Fibroblast of skin of left quadriceps (primary cell): ENCODE measurements around the gene SBF1.
"Not testable (repeated sequence)": the region's sequence is repeated elsewhere in the genome, so short reads cannot be mapped to it uniquely, and the experiment has no call there.

Source experiments
- DNase-seq, 2 experiments: peaks; one replicate each; pipeline ENCODE4 v3.0.0-alpha.2; 2013; ENCODE audit warnings: low read depth in 2 of 2

The SBF1 gene, protein sequence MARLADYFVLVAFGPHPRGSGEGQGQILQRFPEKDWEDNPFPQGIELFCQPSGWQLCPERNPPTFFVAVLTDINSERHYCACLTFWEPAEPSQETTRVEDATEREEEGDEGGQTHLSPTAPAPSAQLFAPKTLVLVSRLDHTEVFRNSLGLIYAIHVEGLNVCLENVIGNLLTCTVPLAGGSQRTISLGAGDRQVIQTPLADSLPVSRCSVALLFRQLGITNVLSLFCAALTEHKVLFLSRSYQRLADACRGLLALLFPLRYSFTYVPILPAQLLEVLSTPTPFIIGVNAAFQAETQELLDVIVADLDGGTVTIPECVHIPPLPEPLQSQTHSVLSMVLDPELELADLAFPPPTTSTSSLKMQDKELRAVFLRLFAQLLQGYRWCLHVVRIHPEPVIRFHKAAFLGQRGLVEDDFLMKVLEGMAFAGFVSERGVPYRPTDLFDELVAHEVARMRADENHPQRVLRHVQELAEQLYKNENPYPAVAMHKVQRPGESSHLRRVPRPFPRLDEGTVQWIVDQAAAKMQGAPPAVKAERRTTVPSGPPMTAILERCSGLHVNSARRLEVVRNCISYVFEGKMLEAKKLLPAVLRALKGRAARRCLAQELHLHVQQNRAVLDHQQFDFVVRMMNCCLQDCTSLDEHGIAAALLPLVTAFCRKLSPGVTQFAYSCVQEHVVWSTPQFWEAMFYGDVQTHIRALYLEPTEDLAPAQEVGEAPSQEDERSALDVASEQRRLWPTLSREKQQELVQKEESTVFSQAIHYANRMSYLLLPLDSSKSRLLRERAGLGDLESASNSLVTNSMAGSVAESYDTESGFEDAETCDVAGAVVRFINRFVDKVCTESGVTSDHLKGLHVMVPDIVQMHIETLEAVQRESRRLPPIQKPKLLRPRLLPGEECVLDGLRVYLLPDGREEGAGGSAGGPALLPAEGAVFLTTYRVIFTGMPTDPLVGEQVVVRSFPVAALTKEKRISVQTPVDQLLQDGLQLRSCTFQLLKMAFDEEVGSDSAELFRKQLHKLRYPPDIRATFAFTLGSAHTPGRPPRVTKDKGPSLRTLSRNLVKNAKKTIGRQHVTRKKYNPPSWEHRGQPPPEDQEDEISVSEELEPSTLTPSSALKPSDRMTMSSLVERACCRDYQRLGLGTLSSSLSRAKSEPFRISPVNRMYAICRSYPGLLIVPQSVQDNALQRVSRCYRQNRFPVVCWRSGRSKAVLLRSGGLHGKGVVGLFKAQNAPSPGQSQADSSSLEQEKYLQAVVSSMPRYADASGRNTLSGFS (N-terminal part only)

DNA sequence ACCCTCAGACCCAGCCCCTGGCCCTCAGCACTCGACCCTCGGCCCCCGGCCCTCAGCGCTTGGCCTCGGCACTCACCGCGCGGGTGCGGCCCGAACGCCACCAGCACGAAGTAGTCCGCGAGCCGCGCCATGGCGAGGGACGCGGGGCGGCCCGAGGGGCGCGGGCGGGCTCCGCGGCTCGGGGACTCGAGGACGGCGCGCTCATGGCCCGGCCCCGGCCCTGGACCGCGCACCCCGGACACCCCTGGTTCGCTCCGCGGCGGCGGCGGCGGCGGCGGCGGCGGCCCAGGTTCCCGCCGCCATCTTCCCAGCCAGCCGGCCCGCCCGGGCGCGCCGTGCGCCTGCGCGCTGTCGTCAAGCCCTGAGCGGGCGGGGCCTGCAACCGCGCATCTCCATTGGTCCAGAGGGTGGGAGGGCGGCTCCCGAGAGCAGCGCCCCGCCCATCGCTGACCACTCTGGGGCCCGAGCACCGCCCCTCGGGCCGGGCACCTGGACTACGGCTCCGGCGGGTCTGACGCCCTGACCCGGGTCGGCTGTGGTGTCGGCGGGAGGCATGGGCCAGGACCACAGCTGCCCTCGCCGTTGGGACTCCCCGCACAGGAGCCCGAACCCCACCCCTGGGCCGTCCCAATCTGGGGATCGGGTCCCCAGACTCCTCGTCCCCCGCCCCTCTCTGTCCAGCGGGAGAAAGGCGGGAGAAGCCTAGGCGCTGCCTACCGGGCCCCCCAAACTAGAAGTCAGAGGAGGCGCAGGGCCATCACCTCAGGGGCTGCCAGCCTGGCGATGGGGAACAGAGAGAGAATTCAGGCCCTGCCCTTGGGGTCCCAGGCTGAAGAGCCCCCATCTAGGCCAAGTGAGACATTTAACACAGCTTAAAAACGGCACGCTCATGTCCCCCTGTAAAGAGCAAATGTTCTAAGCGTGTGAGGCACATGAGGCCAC lies at the start of gene SBF1:
SBF1 (minus strand) TSS at position 326 of the 942 bp plus-strand sequence; CDS start at position 131, 195 bp downstream.
- DNase-seq, result peak; percentile 63 to 71

DNA sequence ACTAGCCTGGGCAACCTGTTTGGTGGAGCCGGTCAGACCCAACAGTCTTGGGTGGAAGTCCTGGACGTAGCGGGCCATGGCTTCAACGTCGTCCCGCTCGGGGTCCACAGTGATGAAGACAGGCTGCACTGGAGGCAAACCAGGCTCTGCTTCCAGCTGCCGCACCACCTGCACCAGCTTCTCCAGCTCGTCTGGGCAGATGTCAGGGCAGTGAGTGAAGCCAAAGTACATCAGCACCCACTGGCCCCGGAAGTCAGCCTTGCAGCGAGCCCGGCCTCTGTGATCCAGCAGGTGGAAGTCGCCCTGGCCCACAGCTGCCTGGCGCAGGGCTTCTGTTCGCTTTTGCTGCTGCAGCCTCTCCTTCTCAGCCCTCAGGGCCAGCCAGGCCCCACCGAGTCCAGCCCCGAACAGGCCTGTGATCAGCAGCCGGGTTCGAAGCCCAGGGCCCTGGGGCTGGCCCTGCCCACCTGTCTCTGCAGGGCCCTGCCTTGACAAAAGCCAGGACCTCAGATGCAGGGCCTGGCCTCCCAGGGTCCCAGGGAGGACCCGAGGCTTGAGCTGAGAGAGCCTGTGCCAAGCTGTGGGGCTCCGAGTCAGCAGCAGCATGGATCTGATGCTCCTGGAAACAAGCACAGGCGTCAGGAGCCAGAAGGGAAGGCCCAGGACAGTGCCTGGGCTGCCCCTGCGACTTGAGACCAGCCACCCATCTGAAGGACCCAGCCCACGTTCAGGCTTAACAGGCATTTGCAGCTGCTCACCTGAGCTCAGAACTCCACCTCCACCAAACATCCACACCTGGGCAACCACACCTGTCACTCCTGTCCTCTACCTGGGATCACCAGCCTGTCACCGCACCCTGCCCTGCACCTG lies 49.2 kb upstream of the SBF1 start:
- DNase-seq, result no peak

DNA sequence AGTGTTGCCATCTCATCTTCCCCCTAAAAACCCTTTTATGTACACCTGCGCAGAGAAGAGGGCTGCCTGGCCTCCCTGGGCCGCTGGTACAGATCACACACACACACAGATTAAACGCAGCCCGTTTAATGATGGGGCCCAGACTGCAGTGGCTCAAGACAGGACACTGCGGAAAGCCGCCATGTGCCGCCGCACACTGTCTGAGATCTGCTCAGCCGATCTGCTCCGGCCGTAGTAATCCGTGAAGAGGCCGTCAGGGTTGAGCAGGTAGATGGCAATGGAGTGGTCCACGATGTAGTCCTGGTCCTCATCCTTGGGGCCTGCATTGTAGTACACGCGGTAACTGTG lies 48.6 kb upstream of the SBF1 start:
- no peak for DNase-seq

DNA sequence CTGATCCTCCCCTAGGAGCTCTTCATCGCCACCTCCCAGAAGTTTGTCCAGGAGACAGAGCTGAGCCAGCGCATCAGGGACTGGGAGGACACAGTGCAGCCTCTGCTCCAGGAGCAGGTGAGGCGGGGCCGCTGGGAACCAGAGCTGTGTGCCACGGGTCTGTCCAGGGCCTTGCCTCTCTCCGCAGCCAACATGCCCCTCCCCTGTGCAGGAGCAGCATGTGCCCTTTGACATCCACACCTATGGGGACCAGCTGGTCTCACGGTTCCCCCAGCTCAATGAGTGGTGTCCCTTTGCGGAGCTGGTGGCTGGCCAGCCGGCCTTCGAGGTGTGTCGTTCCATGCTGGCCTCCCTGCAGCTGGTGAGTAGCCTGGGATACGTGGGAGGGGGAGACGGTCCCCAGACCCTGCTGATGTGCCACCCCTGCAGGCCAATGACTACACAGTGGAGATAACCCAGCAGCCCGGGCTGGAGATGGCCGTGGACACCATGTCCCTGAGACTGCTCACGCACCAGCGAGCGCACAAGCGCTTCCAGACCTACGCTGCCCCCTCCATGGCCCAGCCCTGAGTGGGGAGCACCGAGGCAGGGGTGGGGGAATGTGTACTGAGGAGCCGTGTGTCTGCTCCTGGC lies 48.1 kb upstream of the SBF1 start:
- DNase-seq, result no peak

DNA sequence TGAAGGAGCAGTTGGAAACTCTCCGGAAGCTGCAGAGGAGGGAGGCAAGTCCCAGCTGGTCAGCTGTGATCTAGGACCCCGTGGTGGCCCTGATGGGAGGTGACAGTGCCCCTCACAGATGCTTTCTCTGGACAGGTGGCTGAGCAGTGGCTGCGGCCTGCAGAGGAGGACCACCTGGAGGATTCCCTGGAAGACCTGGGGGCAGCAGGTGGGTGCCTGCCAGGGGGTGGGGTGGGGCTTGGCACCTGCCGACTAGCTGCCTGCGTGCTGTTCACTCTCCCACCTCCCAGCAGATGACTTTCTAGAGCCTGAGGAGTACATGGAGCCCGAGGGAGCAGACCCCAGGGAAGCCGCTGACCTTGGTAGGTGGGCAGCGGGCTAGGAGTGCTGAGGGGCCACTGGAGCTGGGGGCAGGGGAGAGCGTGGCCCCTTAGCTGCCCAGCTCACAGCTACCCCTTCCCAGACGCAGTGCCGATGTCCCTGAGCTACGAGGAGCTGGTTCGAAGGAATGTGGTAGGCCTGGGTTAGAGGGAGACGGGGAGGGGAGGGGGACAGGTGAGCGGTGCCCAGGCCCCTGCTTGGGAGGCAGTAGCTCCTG lies 47.5 kb upstream of the SBF1 start:
- DNase-seq, result no peak

DNA sequence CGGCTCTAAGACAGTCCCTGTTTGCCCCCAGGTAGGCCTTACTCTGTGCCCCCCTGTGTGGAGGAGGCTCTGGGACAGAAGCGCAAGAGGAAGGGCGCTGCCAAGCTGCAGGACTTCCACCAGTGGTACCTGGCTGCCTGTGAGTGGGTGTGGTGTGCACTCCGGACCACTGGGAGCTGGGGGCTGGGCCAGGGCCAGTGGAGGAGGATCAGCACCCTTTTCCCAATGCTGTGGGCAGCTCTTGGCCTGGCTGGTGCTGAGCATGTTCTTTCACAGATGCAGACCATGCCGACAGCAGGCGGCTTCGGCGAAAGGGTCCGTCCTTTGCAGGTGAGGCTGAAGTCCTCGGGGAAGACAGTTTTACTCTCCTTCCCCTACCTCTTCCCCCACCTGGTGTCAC lies 46.9 kb upstream of the SBF1 start:
- no peak for DNase-seq

DNA sequence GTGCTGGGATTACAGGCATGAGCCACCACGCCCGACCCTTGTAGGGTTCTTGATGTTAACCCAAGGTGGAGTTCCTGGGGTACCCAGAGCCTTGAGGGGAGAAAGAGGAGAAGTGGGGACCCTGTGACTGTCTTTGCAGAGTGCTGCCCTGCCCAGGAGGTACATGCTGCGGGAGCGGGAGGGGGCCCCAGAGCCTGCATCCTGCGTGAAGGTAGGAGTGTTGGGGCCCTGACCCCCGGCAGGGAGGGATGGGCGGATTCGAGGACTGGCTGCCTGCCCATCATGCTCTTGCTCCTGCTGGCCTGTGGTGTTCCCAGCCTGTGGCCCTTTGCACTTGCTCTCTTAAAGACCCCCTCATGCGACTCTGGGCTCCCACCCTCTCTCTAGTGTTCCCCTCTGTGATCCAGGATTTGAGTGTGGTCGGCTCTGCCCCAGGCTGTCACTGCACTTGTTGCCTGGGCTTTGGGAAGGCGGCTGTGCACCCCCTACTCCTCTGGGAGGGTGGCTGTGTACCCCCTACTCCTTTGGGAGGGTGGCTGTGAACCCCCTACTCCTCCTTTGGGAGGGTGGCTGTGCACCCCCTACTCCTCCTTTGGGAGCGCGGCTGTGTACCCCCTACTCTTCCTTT lies 46.1 kb upstream of the SBF1 start:
- no peak for DNase-seq

DNA sequence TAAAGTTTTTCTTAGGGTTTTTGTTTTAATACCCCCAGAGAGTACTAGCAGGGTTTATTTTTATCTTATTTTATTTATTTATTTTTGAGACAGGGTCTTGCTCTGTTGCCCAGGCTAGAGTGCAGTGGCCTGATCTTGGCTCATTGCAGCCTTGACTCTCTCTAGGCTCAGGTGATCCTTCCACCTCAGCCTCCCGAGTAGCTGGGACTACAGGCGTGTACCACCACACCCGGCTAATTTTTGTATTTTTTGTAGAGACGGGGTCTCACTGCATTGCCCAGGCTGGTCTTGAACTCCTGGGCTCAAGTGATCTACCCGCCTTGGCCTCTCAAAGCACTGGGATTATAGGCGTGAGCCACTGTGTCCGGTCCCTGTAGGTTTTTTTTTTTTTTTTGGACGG lies 45.3 kb upstream of the SBF1 start:
- not testable (repeated sequence) for DNase-seq

DNA sequence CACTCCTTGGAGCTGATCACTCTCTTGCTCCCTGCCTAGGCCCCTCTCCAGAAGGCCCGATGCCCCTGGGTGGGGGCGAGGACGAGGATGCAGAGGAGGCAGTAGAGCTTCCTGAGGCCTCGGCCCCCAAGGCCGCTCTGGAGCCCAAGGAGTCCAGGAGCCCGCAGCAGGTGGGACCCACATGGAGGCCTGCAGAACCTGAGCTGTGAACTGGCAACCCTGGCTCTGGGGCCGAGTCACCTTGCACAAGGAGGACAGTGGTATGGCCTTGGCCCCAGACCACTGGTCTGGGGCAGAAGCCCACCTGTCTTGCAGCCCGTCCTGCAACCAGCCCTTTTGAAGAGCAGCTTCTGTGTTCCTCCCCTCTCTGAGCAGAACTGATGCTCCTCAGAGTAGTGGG lies 44.3 kb upstream of the SBF1 start:
- DNase-seq, result no peak

DNA sequence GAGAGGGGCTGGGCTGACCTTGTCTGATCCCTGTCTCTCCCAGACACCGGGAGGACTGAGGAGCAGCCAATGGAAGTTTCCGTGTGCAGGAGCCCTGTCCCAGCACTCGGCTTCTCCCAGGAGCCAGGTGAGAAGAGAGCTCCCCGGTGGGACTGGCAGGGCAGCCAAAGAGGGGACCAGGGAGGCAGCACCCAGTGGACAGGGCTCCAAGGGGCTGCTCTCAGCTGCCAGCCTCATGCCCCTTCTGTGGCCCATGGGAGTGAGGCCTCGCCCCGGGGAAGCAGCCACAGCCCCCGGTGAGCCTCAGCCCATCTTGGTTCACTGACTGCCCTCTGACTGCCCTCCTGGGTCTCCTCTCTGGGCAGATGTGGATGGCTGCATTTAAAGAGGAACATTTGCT lies 43.8 kb upstream of the SBF1 start:
- no peak for DNase-seq

DNA sequence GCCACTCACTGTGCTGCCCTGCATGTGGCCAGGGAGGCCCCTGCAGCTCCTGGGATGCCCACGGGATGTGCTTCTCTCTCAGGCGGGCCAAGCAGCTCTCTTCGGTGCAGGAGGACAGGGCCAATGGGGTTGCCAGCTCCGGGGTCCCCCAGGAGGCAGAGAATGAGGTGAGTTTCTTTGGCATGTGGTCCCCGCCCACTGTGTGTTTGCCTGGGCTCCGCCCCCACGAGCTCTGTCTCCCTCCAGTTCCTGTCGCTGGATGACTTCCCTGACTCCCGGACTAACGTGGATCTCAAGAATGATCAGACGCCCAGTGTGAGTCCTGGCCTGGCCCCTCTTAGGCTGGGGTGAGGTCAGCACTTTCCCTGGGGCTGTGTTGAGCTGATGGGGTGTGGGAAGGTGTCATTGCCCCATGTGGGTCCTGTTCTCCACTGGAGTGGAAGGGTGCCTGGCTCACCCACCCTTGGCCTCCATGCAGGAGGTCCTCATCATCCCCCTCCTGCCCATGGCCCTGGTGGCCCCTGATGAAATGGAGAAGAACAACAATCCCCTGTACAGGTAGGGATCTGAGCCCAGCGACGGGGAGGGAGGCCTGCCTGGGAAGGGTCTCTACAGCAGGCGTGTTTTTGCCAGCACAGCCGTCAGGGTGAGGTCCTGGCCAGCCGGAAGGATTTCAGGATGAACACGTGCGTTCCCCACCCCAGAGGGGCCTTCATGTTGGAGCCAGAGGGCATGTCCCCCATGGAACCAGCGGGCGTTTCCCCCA lies 42.8 kb upstream of the SBF1 start:
- DNase-seq, result no peak

DNA sequence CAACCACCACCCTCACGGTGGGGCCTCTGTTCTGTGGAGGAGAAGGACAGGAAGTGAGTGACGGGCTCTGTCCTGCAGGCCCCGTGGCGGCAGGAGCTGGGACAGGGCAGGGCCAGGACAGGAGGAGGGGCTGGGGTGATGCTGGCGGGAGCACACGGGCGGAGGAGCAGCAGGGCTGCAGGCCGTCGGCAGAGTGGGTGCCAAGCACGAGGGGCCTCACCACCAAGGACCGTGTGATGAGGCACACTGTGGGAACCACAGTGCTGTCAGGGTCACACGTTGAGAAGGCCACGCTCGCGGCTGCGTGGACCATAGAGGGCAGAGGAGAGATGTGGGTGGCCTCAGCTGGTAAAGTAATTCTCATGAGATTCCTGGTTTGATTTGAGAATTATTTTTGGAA lies 42.1 kb upstream of the SBF1 start:
- no peak for DNase-seq

DNA sequence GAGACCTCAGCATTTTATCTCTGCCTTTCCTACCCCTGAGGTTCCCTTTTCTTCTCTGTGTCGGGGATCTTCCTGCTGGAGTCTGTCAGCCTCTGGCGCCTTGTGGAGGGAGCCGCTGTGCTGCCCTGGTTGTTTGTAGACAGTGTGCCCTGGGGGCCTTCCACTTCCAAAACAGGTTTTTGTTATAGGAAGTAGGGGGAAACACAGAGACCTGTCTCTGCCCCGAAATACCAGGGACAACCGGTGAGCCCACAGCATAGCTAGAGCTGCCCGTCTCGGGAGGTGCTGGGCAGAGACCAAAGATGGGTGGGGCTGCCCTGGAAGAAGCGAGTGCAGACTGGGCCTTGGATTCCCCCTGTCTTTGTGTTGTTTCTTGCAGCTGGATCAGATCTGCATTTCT lies 41.2 kb upstream of the SBF1 start:
- DNase-seq, result no peak

DNA sequence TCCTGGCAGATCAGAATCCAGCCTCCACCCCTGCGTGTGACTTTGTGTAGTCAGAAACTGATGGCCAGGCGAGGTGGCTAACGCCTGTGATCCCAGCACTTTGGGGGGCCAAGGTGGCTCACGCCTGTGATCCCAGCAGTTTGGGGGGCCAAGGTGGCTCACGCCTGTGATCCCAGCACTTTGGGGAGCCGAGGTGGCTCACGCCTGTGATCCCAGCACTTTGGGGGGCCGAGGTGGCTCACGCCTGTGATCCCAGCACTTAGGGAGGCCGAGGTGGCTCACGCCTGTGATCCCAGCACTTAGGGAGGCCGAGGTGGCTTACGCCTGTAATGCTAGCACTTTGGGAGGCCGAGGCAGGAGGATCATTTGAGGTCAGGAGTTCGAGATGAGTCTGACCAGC lies 38.3 kb upstream of the SBF1 start:
- no peak for DNase-seq

DNA sequence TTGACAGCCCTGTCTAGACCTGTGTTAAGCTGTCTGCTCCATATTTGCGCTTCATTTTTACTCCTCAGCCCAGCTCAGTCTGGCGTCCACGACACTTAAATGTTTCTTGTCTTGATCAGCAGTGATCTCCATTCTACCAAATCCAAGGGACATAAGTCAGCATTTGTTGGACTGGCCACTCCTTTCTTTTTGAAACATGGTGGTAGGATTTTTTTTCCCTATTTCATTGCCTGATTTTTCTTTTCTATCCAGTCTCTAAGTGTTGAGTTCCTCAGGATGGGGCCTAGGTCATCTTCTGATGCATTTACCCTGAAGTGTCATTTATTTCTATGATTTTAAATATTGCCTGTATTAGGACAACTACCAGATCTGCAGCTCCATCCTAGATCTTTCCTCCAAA lies 34.1 kb upstream of the SBF1 start:
- no peak for DNase-seq

DNA sequence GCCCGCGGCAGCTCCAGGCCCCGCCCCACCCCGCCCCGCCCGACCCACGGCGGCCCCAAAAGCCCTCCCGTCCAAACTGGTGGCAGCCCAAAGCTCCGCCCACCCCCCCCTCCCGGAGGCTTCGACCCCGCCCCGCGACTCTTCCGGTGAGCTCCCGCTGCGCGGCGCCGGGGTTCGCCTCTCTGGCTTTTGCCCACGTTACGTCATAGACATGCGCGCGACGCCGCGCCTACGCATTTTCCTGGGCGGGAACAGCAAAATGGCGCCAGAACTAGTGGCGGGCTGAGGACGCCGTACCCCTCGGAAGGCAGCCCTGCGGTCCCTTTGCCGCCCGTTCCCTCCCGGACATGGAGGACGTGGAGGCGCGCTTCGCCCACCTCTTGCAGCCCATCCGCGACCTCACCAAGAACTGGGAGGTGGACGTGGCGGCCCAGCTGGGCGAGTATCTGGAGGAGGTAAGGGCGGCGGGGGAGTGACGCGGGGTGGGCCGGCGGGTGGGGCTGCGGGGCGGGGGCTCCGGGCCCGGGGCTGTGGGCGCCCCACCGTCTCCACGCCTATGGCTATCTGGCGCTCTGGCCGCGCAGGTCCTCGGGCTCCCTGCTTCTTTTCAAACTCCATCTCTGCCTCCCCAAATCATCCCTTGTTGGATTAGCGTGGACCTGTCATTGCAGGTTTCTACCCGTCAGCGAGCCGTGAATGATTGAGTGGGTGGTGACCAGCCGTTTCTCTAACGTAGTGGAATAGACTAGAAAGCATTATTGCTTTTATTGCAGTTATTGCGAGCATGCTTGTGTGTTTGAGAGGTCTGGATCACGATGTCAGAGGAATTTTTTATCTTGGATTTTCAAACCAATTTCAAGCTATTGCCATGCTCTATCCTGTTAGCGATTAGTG lies 33.4 kb upstream of the SBF1 start, which contains the start of gene NCAPH2:
NCAPH2 (plus strand) TSS at position 234 of the 894 bp plus-strand sequence; CDS start at position 348, 114 bp downstream.
- DNase-seq, result peak; percentile 93 to 94
